ENCODE results near the gene ZFR2.
"Not testable (repeated sequence)": the region's sequence is repeated elsewhere in the genome, so short reads cannot be mapped to it uniquely, and the experiment has no call there.

The ZFR2 gene

GRCh38 chr19:3868770-3869456 is at the start of gene ZFR2:
ZFR2 (minus strand) TSS chr19:3869038; CDS start chr19:3869017, 21 bp downstream.
- DNase-seq, result no peak

DNA sequence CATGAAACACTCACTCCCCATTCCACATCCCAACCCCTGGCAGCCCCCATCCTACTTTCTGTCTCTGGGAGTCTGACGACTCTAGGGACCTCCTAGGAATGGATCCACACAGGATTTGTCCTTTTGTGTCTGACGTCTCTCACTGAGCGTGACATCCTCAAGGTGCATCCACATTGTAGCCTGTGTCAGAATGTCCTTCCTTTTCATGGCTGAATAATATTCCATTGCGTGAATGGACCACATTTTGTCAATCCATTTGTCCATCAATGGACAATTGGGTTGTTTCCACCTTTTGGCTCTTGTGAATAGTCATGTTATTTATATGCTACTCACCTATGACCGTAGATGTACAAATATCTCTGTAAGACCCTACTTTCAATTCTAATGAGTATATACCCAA is 47.2 kb upstream of the ZFR2 start:
- no peak for DNase-seq

DNA sequence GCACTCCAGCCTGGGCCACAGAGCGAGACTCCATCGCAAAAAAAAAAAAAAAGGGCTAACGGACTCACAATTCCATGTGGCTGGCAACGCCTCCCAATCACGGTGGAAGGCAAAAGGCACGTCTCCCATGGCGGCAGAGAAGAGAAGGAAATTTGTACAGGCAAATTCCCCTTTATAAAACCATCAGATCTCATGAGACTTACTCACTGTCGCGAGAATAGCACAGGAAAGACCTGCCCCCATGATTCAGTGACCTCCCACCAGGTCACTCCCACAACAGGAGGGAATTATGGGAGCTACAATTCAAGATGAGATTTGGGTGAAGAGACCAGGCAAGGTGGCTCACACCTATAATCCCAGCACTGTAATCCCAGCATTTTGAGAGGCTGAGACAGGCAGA is 45.4 kb upstream of the ZFR2 start:
- DNase-seq, result no peak

DNA sequence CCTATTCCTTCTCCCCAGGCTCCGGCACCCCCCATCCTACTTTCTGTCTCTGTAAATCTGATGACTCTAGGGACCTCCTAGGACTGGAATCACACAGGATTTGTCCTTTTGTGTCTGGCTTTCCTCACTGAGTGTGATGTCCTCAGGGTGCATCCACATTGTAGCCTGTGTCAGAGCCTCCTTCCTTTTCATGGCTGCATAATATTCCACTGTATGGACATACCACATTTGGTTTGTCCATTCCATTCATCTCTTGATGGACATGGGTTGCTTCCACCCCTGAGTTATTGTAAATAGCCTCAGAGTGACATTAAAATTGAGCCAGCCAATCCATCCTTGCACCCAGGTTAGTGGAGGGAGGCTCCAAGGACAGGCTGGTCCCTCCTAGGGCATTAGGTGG is 41.3 kb upstream of the ZFR2 start:
- no peak for DNase-seq

DNA sequence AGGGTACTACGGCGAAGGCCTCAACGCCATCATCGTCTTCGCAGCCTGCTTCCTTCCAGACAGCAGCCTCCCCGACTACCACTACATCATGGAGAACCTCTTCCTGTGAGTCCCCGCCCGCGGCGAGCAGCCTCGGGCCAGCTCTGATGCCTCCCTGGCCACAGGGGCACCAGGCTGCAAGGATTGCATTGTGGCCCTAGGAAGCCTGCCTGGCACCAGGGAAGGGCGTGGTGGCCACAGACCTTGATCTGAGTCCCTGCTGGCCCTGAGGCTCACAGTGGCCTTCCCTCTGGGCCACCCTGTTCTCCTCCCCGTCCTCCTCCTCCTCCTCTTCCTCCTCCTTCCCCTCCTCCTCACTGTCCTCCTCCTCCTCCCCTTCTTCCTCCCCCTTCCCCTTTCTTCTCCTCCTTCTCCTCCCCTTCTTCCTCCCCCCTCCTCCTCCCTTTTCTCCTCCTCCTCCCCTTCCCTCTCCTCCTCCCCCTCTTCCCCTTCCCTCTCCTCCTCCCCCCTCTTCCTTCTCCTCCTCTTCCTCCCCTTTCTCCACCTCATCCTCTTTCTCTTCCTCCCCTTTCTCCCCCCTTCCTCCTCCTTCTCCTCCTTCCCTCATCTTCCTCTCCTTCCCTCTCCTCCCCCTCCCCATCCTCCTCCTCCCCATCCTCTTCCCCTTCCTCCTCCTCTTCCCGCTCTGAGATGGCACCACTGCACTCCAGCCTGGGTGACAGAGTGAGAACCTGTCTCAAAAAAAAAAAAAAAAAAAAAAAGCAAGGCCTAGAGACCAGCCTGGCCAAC is 39.6 kb upstream of the ZFR2 start:
- DNase-seq, result no peak

DNA sequence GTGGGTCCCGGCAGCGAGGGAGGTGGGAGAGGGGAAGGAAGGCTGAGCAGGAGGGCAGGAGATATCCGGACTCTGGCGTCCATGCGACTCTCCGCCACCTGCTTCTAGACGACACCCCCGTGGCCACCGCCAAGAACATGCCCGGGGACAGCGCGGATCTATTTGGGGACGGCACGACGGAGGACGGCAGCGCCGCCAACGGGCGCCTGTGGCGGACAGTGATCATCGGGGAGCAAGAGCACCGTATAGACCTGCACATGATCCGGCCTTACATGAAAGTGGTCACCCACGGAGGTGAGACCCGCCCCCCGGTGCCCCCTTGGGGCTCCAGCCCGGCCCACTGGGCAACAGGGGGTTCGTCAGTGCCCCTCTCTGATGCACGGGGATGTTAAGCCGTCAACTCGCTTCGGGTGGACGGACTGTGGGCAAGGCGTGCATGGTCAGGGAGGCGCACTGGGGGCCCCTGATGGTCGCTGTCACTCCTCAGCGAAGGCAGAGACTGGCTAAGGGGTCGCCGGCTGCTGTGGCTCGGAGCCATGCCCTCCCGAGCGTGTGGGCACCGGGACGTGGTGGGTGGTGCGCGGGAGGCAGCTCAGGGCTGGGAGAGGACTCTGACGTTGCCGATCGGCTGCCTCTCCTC is 38.9 kb upstream of the ZFR2 start:
- no peak for DNase-seq

DNA sequence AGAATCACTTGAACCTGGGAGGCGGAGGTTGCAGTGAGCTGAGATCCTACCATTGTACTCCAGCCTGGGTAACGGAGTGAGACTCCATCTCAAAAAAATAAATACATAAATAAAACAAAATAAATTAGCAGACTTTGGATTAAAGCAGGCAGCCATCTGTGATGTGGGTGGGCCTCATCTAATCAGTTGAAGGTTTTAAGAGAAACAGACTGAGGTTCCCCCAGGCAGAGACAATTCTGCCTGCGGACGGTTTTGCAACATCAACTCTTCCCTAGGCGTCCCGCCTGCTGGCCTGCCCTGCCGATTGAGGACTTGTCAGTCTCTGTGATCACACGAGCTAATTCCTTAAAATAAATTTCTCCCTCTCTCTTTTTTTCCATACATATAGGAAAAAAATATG is 35.4 kb upstream of the ZFR2 start:
- no peak for DNase-seq

GRCh38 chr19:3902317-3902973 is 33.6 kb upstream of the ZFR2 start:
- no peak for DNase-seq

GRCh38 chr19:3899531-3900294 is 30.9 kb upstream of the ZFR2 start:
- no peak for DNase-seq

DNA sequence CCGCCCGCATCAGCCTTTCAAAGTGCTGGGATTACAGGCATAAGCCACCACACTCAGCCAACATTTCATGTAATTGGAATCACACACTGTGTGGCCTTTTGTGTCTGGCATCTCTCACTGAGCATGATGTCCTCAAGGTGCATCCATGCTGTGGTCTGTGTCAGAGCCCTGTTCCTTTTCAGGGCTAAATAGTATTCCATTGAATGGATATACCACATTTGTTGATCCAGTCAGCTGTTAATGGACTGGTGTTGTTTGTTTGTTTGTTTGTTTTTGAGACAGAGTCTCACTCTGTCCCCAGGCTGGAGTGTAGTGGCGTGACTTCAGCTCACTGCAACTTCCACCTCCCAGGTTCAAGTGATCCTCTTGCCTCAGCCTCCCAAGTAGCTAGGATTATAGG is 29.6 kb upstream of the ZFR2 start:
- DNase-seq, result no peak

GRCh38 chr19:3897936-3898335 is 29.1 kb upstream of the ZFR2 start:
- no peak for DNase-seq

DNA sequence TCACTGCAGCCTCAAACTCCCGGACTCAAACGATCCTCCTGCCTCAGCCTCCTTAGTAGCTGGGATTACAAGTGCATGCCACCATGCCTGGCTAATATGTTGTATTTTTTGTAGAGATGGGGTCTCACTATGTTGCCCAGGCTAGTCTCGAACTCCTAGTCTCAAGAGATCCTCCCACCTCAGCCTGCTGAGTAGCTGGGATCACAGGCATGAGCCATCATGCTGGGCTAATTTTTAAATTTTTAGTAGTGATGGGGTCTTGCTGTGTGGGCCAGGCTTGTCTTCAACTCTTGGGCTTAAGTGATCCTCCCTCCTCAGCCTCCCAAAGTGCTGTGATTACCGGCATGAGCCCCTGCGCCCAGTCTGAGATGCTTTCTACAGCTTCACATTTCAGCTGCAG is 26.9 kb upstream of the ZFR2 start:
- no peak for DNase-seq

DNA sequence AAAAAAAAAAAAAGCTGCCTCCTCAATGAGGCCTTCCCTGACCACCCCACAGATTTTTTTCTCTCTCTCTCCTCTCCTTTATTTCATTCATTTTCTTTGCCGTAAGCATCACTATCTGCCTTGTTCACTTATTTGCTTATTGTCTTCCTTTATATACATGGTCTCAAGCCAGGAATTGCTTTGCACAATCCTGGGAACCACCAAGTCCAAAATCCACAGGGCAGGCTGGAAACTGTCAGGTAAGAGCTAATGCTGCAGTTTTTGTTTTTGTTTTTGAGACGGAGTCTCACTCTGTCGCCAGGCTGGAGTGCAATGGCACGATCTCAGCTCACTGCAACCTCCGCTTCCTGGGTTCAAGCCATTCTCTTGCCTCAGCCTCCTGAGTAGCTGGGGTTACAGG is 26.1 kb upstream of the ZFR2 start:
- not testable (repeated sequence) for DNase-seq

DNA sequence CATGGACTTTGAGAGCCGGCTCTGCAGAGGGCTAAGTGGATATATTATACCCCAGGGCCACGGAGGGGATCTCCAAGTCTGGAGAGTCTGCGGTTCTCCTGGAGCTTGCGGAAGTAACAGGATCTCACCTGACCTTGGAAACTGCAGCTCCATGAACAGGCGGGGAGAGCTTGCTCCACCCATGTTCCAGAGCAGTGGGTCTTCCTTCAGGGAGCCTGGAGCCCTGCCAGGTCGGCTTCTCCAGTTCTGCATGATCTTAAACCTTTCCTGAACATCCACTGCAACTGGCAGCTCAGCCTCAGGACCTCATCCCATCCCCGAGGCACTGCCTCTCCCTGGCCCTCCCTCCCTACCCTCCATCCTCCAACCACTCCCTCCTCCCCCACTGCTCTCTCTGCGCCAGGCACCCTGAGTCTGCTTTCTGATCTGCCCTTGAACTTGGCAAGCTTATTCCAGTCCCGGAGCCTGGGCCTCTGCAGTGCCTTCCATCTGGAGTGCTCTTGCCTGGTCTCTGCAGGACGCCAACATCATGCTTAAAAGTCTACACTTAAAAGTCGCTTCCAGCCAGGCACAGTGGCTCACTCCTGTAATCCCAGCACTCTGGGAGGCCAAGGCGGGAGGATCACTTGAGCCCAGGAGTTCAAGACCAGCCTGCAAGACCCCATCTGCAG is 24.8 kb upstream of the ZFR2 start:
- DNase-seq, result no peak

DNA sequence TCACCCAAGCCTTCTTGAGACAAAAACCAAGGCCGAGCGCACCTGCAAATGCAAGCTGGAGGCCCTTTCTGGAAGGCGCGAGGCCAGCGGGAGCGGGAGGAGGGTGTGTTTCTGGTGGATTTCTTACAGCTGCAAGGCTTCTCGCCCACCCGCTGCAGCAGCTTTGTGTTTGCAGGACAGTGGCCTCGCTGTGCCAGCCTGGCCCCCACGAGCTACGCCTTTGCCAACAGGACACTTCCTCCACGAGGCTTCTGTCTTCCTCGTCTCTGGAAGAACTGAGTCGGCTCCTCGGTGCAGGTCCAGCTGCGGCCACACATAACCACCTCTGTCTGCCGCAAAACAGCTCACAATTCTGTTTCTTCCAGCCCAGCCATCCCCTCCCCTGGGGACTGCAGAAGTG is 21.8 kb upstream of the ZFR2 start:
- DNase-seq, result no peak

DNA sequence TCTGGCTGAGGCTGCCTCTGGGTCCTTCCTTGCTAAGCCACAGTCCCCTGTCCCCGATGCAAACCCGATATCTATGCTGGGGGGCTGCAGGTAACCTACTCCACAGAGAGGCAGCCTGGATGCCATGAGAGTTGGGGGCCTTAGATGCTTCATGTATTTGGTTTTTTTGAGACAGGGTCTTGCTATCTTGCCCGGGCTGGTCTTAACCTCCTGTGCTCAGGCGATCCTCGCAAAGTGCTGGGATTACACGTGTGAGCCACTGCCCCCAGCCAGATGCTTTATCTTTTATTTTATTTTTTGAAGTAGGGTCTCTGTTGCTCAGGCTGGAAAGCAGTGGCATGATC is 13.2 kb upstream of the ZFR2 start:
- no peak for DNase-seq

DNA sequence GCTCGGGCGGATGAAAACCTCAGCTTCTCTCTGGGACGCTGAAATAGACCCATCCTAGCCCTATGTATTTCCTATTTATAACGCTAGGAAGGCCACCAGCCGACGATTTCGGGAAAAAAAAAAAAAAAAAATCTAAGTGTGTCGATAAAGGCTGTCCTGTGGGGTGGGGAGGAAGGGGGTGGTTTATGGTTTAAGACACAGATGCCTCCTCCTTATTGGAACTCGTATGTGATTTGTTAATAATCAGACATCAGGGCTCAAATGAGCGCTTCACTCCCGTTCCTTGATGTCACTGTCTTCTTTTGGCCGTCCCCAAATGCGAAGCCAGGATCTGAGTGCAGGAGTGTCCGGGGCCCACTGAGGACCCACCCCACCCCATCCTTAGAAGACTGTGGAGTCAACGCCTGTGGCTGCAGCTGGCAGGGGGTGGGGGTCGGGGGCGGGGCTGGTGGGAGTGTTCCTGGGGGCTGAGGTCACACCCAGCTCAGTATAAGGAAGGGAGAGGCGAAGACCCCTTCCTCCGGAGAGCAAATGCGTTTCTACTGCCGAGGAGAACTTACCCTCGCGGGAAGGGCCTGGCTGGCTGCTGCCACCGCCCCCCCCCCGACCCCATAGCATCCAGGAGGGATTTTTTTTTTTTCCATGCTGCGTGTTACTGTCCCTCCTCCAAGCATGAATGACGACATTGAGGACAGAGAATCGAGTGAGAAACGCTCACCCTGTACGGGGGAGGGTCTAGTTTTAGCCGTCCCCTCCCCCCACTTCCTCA is 12.6 kb upstream of the ZFR2 start:
- no peak for DNase-seq

DNA sequence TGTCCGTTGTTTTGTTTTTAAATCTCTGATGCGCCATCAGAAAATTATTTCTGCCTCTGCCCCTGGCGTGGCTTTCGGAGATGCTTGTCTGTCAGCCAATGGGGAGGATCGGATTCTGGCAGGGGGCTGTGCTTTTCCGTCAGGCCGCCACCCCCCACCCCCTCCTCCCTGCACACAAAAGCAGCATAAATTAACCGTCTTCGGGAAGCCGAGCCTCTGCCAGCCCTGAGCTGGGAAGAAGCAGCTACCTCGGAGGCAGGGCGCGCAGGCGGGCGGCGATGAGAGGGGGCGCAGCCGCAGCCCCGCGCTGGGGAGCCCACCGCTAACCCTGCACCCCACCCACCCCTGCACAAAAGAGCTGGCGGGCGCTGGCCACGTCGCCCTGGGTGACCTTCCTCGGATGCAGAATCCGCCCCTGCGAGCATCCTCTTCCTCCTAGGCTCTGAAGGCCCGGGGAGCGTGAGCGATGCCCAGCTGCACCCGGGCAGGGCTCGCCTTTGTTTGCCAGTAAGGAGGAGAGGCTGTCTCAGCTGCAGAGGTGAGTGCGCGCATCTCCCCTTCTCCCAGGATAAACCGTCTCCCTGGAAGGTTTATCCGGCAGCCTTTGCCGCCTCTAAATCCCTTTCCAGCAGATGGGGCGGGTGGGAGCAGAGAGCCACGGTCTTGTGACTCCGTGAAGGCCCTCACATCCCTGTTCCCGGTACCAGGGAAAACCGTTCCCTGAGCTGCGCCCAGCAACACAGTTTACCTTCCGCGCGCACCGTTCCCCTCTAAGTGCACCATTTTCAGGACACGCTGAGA is 11.8 kb upstream of the ZFR2 start, which contains the start of gene ATCAY:
ATCAY (plus strand) TSS at position 215 of the 801 bp plus-strand sequence. CDS start 5,083 bp downstream, outside the sequence.
- DNase-seq, result no peak

DNA sequence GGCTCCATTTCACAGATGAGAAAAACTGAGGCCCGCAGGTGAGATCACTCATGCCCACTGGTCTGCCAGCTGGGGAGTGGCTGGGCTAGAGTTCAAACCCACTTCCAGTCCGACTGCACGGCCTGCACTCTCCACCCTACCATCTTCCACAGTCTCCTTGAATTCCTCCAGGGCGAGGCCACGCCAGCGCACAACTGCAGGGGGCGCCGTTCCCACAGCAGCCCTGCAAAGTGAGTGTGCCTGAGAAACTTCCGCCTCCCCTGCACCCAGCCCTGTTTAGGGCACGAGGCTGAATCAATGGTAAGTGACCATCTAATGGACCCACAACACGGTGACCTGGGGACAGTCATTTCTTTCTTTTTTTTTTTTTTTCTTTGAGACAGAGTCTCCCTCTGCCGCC is 10.8 kb upstream of the ZFR2 start:
- DNase-seq, result no peak

GRCh38 chr19:3874695-3875094 is 5.9 kb upstream of the ZFR2 start:
- DNase-seq, result not testable (repeated sequence)

Data from cortex of kidney (tissue), 1 donor.